Cardiac septum (tissue), 1 donor: ENCODE measurements around the gene MISP. TPM values are rescaled to one million over a fixed set of nuclear protein-coding genes. Genes with fewer than 3 reads are reported as not detected.

Experiments
- DNase-seq: peaks from one replicate; pipeline ENCODE4 v3.0.0-alpha.2; 2020; ENCODE audit warnings: low spot score
- intact Hi-C: fragments of 100-400 bp; cut with DNase I; formaldehyde crosslinking; loops from one replicate; pipeline ENCODE4 v1.14.0; 2022
- total RNA-seq: library from RNA; stranded (reverse); fragmentation: NEBNext Ultra II Directional; extraction: Animal tissue kit (Norgen Biotek cat#: 25700); gene quantifications from one replicate; pipeline ENCODE4 v1.2.1, GENCODE V29; 2021
- donor health status: DM: no; HTN: no; CAD: no.

The MISP gene
- total RNA-seq, 1 donor from 2014 or later: not detected

- no peak for DNase-seq
- intact Hi-C loops: no loop called here
Observed at GRCh38 chr19:803686-804418, 52.9 kb downstream of the MISP start.

GRCh38 chr19:804419-805165 lies 53.7 kb downstream of the MISP start:
- no peak for DNase-seq
- intact Hi-C loops: no loop called here

DNA sequence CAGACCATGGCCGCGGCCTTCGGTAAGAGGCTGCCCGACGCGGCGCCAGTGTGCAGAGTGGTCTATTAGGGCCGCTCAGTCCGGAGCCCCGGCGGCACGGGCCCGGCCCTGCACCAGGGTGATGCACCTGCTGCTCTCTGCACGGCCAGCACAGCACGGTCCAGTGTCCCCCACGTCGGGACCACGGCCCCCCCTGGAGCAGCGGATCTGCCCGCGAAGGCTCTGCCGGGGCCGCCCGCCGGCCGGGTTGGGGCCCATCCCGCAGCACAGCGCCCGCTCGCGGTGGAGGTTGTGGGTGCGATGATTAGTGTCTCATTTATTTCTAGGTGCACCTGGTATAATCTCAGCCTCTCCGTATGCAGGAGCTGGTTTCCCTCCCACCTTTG lies 54.2 kb downstream of the MISP start:
- DNase-seq: no peak
- intact Hi-C loops: no loop called here

- no peak for DNase-seq
- intact Hi-C loops: no loop called here
Observed at GRCh38 chr19:805600-806550, 55.0 kb downstream of the MISP start.

GRCh38 chr19:806815-807421 lies 56.0 kb downstream of the MISP start:
- no peak for DNase-seq
- intact Hi-C loops: no loop called here

- intact Hi-C loops: no loop called here
- DNase-seq: no peak
Observed at GRCh38 chr19:807627-808422, 56.9 kb downstream of the MISP start.

DNA sequence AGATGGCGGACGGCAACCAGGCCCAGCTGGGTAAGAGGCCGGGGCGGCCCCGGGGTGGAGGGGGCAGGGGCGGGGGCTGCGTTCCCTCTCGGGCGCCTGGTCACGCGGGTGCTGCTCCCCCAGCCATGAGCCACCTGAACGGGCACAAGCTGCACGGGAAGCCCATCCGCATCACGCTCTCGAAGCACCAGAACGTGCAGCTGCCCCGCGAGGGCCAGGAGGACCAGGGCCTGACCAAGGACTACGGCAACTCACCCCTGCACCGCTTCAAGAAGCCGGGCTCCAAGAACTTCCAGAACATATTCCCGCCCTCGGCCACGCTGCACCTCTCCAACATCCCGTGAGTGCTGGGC lies 57.5 kb downstream of the MISP start:
- DNase-seq: no peak
- intact Hi-C loops: no loop called here

DNA sequence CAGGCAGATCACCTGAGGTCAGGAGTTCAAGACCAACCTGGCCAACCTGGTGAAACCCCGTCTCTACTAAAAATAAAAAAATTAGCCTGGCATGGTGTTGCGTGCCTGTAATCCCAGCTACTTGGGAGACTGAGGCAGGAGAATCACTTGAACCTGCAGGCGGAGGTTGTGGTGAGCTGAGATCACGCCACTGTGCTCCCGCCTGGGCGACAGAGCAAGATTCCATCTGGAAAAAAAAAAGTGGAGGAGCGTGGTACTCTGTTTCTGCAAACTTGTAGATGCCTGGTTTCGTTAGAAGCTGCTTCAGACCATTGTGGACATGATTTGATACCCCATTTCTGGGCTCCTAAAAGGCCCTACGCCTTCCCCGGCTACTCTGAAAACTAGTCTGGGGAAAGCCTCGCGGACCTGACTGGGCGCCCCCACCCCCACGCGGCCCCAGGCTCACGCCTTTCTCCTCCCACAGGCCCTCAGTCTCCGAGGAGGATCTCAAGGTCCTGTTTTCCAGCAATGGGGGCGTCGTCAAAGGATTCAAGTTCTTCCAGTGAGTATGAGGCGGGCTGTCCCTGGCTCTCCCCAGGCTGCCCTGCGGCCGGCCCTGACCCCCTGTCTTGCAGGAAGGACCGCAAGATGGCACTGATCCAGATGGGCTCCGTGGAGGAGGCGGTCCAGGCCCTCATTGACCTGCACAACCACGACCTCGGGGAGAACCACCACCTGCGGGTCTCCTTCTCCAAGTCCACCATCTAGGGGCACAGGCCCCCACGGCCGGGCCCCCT lies 59.4 kb downstream of the MISP start:
- intact Hi-C loops: no loop called here
- no peak for DNase-seq

DNA sequence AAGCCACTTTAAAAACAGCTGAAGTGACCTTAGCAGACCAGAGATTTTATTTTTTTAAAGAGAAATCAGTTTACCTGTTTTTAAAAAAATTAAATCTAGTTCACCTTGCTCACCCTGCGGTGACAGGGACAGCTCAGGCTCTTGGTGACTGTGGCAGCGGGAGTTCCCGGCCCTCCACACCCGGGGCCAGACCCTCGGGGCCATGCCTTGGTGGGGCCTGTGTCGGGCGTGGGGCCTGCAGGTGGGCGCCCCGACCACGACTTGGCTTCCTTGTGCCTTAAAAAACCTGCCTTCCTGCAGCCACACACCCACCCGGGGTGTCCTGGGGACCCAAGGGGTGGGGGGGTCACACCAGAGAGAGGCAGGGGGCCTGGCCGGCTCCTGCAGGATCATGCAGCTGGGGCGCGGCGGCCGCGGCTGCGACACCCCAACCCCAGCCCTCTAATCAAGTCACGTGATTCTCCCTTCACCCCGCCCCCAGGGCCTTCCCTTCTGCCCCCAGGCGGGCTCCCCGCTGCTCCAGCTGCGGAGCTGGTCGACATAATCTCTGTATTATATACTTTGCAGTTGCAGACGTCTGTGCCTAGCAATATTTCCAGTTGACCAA lies 60.1 kb downstream of the MISP start:
- intact Hi-C loops: no loop called here
- DNase-seq: no peak

GRCh38 chr19:811506-812048 lies 60.7 kb downstream of the MISP start:
- intact Hi-C loops: no loop called here

GRCh38 chr19:812049-812746 lies 61.3 kb downstream of the MISP start:
- intact Hi-C loops: no loop called here
- no peak for DNase-seq

More at GRCh38 chr19:811506-812048, 60.7 kb downstream of the MISP start:
- no peak for DNase-seq

GRCh38 chr19:812747-813218 lies 61.9 kb downstream of the MISP start:
- no peak for DNase-seq
- intact Hi-C loops: no loop called here

GRCh38 chr19:813219-814151 lies 62.6 kb downstream of the MISP start:
- intact Hi-C loops: no loop called here
- no peak for DNase-seq
